Motor neuron (in vitro differentiated cells): ENCODE data around the gene KDF1. TPM values are rescaled to one million over a fixed set of nuclear protein-coding genes. Genes with fewer than 3 reads are reported as not detected.

Experiments used
- ATAC-seq, 8 experiments: fragments of 200-7000 bp; cut with Tn5 transposase; replicated peaks in 6 of 8; 2 replicates each; pipeline ENCODE4 v1.8.0; 2021; ENCODE audit warnings: mild to moderate bottlenecking in 8 of 8, moderate library complexity in 8 of 8
- H3K27ac ChIP-seq, 2 donors: fragments of 250-450 bp; sonication (Bioruptor Pico); 2 replicates each; pipeline ENCODE4 v1.9.0; 2021; ENCODE audit warnings: antibody characterized with exemption in 2 of 2, mild to moderate bottlenecking in 2 of 2, moderate library complexity in 1 of 2
- H3K4me1 ChIP-seq, 2 donors: fragments of 250-450 bp; sonication (Bioruptor Pico); replicated peaks in 1 of 2; 2 replicates each; pipeline ENCODE4 v1.6.1; 2021; ENCODE audit warnings: antibody characterized with exemption in 2 of 2, mild to moderate bottlenecking in 2 of 2, moderate library complexity in 1 of 2
- H3K4me3 ChIP-seq, 5 donors: fragments of 250-450 bp; sonication (Bioruptor Pico); 2 replicates each; pipeline ENCODE4 v1.9.0; 2021; ENCODE audit warnings: antibody characterized with exemption in 5 of 5, mild to moderate bottlenecking in 5 of 5, moderate library complexity in 4 of 5
- WGBS, 10 experiments: fragments of 450-650 bp; shearing (Covaris generic); methylation state at CpG; one replicate each; pipeline ENCODE4 v1.0.0; 2022; 5-methylcytosine and 5-hydroxymethylcytosine counted together
- in situ Hi-C, 9 experiments: fragments of 400-800 bp; cut with MboI; loops; one replicate each; pipeline ENCODE4 v1.15.0; 2021; ENCODE audit warnings: low sequenced_read_pairs in 9 of 9, low pct_unique_long_range_greater_than_20kb in 2 of 9; ENCODE audit not compliant: unreplicated experiment in 9 of 9
- total RNA-seq, 8 experiments: library from RNA; unstranded; fragments of 300-600 nt; gene quantifications; 2 replicates each; pipeline versions ENCODE4 v1.2.3 to v1.2.4, GENCODE V29; 2022

Gene KDF1
- total RNA-seq, 8 experiments from 2014 or later, result 0.16 to 0.71 (median 0.27) TPM; not detected in 2

- ATAC-seq, result no peak
- H3K4me1 ChIP-seq, result peaks cover 0 to under 1% of the 10 kb centered on the region in 2 donors
- WGBS, 10 experiments, result 57 to 100% (median 70%) methylated on average over 1 to 2 of the region's 2 CpGs; no CpG with 5 or more reads in 6 of the 10 experiments
- no peak overlapping the region for H3K27ac ChIP-seq
- no peak overlapping the region for H3K4me3 ChIP-seq
- in situ Hi-C loops, result no loop called here
These were observed 15.1 kb downstream of the KDF1 start for GRCh38 chr1:26945138-26945537.

- no peaks in the 10 kb centered on the region for H3K4me1 ChIP-seq
- WGBS, 10 experiments, result 88 to 100% (median 95%) methylated on average over 3 to 11 of the region's 12 CpGs; no CpG with 5 or more reads in 5 of the 10 experiments
- no peak overlapping the region for H3K27ac ChIP-seq
- in situ Hi-C loops, result no loop called here
- no peak for ATAC-seq
- H3K4me3 ChIP-seq, result no peak overlapping the region
These were observed 17.6 kb downstream of the KDF1 start for GRCh38 chr1:26942656-26943055.

DNA sequence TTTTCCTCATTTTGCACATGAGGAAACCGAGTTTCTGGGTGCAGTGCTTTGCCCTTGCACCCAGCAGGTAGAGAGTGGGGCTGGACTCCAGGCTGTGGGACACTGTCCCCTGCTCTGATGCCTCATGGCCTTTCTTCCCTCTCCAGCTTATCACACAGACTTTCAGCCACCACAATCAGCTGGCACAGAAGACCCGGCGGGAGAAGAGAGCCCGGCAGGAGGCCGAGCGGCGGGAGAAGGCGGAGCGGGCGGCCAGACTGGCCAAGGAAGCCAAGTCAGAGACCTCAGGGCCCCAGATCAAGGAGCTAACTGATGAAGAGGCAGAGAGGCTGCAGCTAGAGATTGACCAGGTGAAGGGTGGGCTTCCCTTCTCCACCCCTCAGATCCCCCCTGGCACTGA lies 19.0 kb downstream of the KDF1 start:
- no peak for ATAC-seq
- no peaks in the 10 kb centered on the region for H3K4me1 ChIP-seq
- in situ Hi-C loops, result no loop called here
- H3K4me3 ChIP-seq, result no peak overlapping the region
- WGBS, 10 experiments, result 87 to 100% (median 95%) methylated on average over 1 to 8 of the region's 10 CpGs; no CpG with 5 or more reads in 6 of the 10 experiments
- no peak overlapping the region for H3K27ac ChIP-seq

DNA sequence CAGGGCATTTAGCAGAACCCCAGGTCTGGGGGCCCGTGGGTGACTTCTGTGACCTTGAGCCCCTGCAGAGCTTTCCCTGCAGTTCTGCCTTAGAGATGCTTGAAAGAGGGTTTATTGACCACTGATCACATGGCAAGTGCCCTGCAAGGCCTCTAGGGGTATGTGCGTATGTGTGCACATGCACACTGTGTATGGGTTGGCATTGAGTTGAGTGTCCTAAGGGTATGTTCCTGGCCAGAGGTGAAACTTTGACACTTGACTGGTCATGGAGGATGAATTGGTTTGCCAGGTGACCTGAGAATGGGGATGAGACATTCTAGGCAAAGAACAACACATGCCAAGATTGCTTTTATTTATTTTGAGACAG lies 21.6 kb downstream of the KDF1 start:
- in situ Hi-C loops, result no loop called here
- no peak for ATAC-seq
- no peak overlapping the region for H3K27ac ChIP-seq
- 93 to 100% (median 100%) methylated on average over 1 to 2 of the region's 2 CpGs; no CpG with 5 or more reads in 6 of the 10 experiments for WGBS, 10 experiments
- H3K4me3 ChIP-seq, result no peak overlapping the region
- no peaks in the 10 kb centered on the region for H3K4me1 ChIP-seq

DNA sequence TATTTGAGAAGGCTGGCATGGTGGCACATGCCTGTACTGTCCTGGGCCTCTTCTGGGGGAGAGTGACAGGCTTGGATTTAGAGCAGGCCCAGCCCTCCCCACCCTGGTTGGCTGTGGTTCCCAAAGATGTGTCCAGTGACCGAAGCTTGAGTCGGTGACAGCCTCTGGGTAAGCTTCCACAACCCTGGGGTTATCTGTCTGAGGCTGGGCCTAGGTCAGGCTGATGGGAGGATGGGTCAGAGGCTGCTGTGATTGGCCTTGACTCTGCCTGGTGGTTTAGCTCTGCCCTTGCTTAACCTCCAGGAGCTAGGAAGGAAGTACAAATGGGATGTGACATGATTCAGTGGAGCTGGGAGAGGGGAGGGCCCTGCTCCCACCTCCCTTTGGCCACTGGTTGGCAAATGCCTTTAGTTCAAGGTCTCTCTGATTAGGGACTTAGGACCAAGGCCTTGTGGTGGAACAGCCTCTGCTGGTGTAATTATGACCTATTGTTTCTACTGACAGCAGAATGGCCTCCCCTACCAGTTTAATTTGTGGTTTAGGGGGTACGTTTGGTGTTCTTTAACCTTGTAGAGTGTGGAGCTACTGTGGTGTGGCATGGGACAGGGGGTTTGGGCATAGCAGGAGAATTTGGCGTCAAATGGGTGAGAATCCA lies 22.1 kb downstream of the KDF1 start:
- peak in 1 of 8 experiments; percentile 14 for ATAC-seq
- Histone ChIP-seq H3K4me1 (no peaks in the 10 kb centered on the region), H3K27ac (no peak overlapping the region), H3K4me3 (no peak overlapping the region)
- in situ Hi-C loops, result no loop called here
- 88 to 100% (median 90%) methylated on average over 2 to 4 of the region's 4 CpGs; no CpG with 5 or more reads in 7 of the 10 experiments for WGBS, 10 experiments

DNA sequence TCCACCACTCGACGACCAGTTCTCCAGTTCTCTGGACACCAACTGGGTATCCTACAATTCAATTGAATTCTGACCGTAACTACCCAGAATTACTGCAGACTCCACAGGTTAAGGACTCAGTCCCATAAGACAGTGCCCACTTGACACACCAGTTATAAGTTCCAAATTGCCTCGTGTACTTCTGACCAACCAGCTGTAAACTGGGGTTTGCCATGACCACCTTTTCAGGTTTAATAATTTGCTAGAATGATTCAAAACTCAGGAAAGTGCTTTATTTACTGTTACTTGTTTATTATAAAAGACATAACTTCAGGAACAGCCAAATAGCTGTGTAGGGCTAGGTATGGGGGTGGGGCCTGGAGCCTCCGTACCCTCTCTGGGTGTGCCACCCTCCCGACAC lies 23.4 kb downstream of the KDF1 start:
- ATAC-seq, result no peak
- H3K4me3 ChIP-seq, result no peak overlapping the region
- WGBS, 10 experiments, result 75 to 97% (median 83%) methylated on average over 1 to 6 of the region's 6 CpGs
- no peaks in the 10 kb centered on the region for H3K4me1 ChIP-seq
- in situ Hi-C loops, result no loop called here
- H3K27ac ChIP-seq, result no peak overlapping the region

DNA sequence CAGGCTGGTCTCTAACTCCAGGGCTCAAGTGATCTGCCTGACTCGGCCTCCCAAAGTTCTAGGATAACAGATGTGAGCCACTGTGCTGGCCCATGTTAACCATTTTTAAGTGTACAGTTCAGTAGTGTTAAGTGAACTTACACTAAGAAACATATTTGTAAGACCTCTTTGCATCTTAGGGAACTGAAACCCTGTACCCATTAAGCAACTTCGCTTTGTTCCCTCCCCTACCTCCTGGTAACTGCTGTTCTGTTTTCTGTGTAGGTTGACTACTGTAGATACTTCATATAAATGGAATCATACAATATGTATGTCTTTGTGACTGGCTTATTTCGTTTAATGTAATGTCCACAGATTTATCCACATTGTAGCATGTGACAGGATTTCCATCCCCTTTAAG lies 27.7 kb downstream of the KDF1 start:
- in situ Hi-C loops, result no loop called here
- WGBS, 10 experiments, result 74 to 100% (median 98%) methylated on average over 1 to 3 of the region's 3 CpGs
- Histone ChIP-seq H3K4me3 (no peak overlapping the region), H3K27ac (no peak overlapping the region), H3K4me1 (no peaks in the 10 kb centered on the region)
- no peak for ATAC-seq

- no peak overlapping the region for H3K4me3 ChIP-seq
- ATAC-seq, result no peak
- 83 to 100% (median 96%) methylated on average over 1 to 3 of the region's 3 CpGs; no CpG with 5 or more reads in 4 of the 10 experiments for WGBS, 10 experiments
- H3K4me1 ChIP-seq, result peaks cover 11 to 12% of the 10 kb centered on the region in 2 donors
- in situ Hi-C loops, result no loop called here
- no peak overlapping the region for H3K27ac ChIP-seq
These were observed 36.6 kb downstream of the KDF1 start for GRCh38 chr1:26923711-26924110.

DNA sequence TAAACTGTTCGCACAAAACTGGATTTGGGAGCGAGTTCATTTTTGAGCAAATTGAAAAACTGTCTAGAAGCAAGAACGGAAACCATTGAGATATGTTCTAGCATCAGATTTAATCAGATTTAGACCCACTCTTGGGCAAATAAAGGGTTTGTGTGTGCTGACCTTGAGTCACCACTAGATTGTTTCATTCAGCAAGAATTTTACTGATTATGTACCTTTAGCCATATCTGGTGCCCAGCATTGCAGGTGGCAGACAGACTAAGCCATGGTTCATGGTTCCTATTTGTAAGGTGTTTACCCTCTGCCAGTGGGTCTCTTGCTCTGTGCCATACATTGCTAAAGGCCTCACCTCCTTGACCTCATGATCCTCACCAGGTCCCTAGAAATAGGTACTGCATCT lies 37.4 kb downstream of the KDF1 start:
- H3K4me1 ChIP-seq, result peaks cover 11 to 12% of the 10 kb centered on the region in 2 donors
- ATAC-seq, result no peak
- WGBS, 10 experiments, result 79 to 100% (median 92%) methylated on average over 2 to 3 of the region's 3 CpGs; no CpG with 5 or more reads in 3 of the 10 experiments
- H3K27ac ChIP-seq, result no peak overlapping the region
- in situ Hi-C loops, result no loop called here
- peak overlapping the region in 3 of 5 donors; percentile 67 to 80 (median 67) for H3K4me3 ChIP-seq

DNA sequence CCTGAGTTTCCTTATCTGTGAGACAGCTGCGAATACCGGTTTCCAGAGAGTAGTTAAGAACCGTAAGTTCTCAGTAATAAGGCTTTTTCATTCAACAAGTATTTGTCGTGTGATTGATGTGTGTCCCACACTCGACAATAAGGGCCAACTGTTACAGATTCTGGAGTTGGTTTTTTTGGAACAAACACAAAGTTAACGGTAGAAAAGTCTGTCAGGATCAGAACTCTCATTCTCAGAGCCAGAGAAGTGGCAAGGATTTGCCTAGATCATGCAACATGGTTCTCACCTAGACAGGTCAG lies 37.9 kb downstream of the KDF1 start:
- in situ Hi-C loops, result no loop called here
- WGBS, 10 experiments, result 13 to 39% (median 29%) methylated on average over 3 to 6 of the region's 6 CpGs; no CpG with 5 or more reads in 4 of the 10 experiments
- H3K27ac ChIP-seq, result no peak overlapping the region
- peak overlapping the region; percentile 67 to 96 (median 76) for H3K4me3 ChIP-seq
- no peak for ATAC-seq
- H3K4me1 ChIP-seq, result peaks cover 11 to 12% of the 10 kb centered on the region in 2 donors

DNA sequence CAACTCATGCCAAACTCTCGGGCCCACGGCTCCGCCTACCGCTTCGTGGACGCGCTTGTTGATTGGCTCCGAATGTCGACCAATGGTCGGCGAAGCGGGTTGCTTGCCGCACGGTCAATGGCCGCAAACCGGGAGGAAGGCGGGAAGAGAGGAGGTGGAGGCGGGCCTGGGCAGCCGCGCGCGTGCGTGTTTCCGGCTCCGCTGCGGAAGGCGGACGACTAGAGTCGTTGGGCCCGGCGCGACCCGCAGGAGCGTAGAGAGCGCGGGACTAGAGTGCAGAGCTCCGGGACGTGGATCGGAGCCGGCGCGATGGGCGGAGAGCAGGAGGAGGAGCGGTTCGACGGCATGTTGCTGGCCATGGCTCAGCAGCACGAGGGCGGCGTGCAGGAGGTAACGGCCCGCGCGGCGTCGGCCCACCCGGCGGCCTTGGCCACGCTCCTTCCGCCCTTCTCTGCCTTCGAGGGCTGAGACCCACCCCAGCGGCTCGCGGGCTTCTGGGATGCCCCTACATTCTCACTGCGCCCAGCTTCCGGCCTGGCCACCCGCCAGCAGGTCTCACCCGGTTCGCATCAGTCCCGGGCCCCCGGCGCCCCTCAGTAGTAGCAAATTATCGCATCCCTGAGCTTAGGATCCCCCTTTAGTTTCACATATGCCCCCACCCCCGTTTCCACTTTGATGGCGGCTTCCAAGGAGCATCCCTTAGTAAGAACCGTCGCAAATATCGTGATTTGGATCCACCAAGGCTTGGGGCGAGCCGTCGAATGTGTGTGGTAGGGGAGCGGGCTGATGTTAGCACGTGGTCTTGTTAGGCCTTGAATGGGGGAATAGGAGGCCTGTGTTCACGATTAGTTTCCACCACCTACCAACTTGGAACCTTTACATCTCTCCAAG lies 38.5 kb downstream of the KDF1 start, which contains the start of gene NUDC:
NUDC (plus strand) TSS at position 204 of the 891 bp plus-strand sequence; CDS start at position 310, 106 bp downstream.
- peak; percentile 95 to 98 (median 96) for ATAC-seq
- WGBS, 10 experiments, result 0 to 3% (median 0%) methylated on average over 2 to 34 of the region's 83 CpGs; no CpG with 5 or more reads in 5 of the 10 experiments
- peak within 1 kb of the TSS; percentile 67 to 96 (median 76) for H3K4me3 ChIP-seq

DNA sequence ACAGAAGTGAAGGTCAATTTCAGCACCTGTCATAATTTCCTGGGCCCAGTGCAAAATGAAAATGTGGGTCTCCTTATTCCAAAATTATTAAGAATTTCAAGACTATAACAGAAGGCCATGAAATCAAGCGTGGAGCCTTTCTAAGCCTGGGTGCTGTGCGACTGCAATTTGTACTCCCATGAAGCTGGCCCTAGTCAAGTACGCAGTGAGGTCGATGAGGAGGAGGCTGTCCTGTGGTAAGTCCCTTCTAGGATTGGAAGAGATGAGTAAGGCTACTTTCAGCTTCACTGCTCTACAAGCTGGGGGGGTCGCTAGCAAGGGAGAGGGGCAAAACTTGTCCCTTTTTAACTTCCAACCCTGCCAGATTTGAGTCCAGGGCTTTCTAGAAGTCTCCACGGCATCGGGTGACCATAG lies 39.1 kb downstream of the KDF1 start:
- peaks cover 11 to 12% of the 10 kb centered on the region in 2 donors for H3K4me1 ChIP-seq
- peak overlapping the region in 1 of 2 donors; percentile 54 for H3K27ac ChIP-seq
- WGBS, 10 experiments, result 14 to 81% (median 25%) methylated on average over 2 to 7 of the region's 7 CpGs; no CpG with 5 or more reads in 4 of the 10 experiments
- ATAC-seq, result peak; percentile 12 to 46 (median 40)
- peak overlapping the region; percentile 19 to 96 (median 67) for H3K4me3 ChIP-seq
- in situ Hi-C loops, result no loop called here

More for the DNA sequence above, 38.5 kb downstream of the KDF1 start, which contains the start of gene NUDC:
- Histone ChIP-seq H3K4me1 (peaks cover 11 to 12% of the 10 kb centered on the region in 2 donors), H3K27ac (peak within 1 kb of the TSS; percentile 68 to 90)
- in situ Hi-C loops, result no loop called here
